ENCODE measurements around the gene IL1RAPL1.

DNA sequence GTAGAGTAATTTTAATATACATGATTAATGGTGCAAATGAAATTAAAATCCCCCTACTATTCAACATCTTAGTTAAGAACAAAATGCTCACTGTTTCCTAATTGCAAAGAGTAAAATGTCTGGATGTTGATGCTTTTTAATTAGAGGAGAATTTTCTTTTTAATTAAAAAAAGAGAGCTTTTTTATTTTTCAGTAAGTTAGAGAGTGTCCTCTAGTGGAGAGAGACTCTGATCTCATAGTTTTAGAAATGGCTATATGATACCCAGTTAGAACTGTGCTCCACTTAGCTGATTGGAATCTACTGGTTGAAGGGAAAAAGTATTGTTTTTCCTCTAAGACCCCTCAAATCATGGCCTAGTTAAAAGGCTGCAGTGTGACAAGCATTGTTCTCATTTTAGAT lies 1316.1 kb downstream of the IL1RAPL1 start:
- no peak for TF ChIP-seq GATA3 (IDR thresholded peaks at IDR 0.05; ENCODE audit: low read depth, low read length)
- no peak for TF ChIP-seq GATA2 (IDR thresholded peaks at IDR 0.05; ENCODE audit: low read depth, low read length)
